A549 (cell line): Measurements from ENCODE around the gene GIMAP2. TPM values are rescaled to one million over a fixed set of nuclear protein-coding genes. Genes with fewer than 3 reads are reported as not detected.

Experiments used
- ATAC-seq, 2 experiments: fragments of 200-7000 bp in 1 of 2; fragments of >200 bp in 1 of 2; cut with Nextera tagmentation in 1 of 2; cut with Tn5 transposase in 1 of 2; 3 replicates each; pipeline versions ENCODE4 v1.8.0 to v1.9.1; 2018 to 2020; ENCODE audit warnings: mild to moderate bottlenecking in 1 of 2, moderate library complexity in 1 of 2
- CTCF ChIA-PET: fragments of 300-600 bp; sonication (Branson Sonifier 250); formaldehyde crosslinking; extraction: SDS; loops from one replicate; lab custom pipeline; 2021; ENCODE audit warnings: antibody characterized with exemption, inconsistent platforms; lab: Yijun Ruan, JAX
- POLR2A ChIA-PET: fragments of 350-600 bp; formaldehyde crosslinking; extraction: SDS; loops from one replicate; lab custom pipeline; 2021; ENCODE audit warnings: antibody characterized with exemption, inconsistent platforms; lab: Yijun Ruan, JAX
- DNase-seq, 2 experiments: peaks; one replicate each; pipeline versions ENCODE4 v3.0.0 to v3.0.0-alpha.2; 2011 to 2016; ENCODE audit warnings: low read depth in 1 of 2, low spot score in 1 of 2
- FAIRE-seq: peaks from 2 replicates; lab custom pipeline; 2011; peaks lifted over from hg19 to GRCh38; lab: Jason Lieb, UNC
- H3K27ac ChIP-seq, 2 experiments: fragments of >200 bp; sonication (Bioruptor Twin); formaldehyde crosslinking; 3 replicates each; pipeline ENCODE4 v1.5.1; 2016 to 2017
- H3K4me1 ChIP-seq: fragments of >200 bp; sonication (Bioruptor Twin); formaldehyde crosslinking; 3 replicates; pipeline ENCODE4 v1.6.1; 2016
- H3K4me2 ChIP-seq: fragments of >200 bp; sonication (Bioruptor Twin); formaldehyde crosslinking; 3 replicates; pipeline ENCODE4 v1.6.1; 2016
- H3K4me3 ChIP-seq: fragments of >200 bp; sonication (Bioruptor Twin); formaldehyde crosslinking; 3 replicates; pipeline ENCODE4 v1.5.1; 2016
- H3K9me3 ChIP-seq: fragments of >200 bp; sonication (Bioruptor Twin); formaldehyde crosslinking; 3 replicates; pipeline ENCODE4 v1.6.1; 2016
- CBX8 ChIP-seq: fragments of 200-600 bp; sonication (generic); IDR thresholded peaks from 2 replicates; pipeline ENCODE4 v1.6.1; 2016
- CEBPB ChIP-seq, 2 experiments: fragments of >200 bp in 1 of 2; sonication (Bioruptor Twin) in 1 of 2; formaldehyde crosslinking in 1 of 2; IDR thresholded peaks; 2 replicates each; pipeline ENCODE4 v1.6.1; 2012 to 2016
- CHD2 ChIP-seq: fragments of 150-350 bp; IDR thresholded peaks from 2 replicates; pipeline ENCODE4 v1.6.1; 2014; ENCODE audit warnings: low read length; ENCODE audit not compliant: partially characterized antibody
- EHMT2 ChIP-seq: fragments of 200-600 bp; sonication (generic); IDR thresholded peaks from 2 replicates; pipeline ENCODE4 v1.6.1; 2016; ENCODE audit warnings: antibody characterized with exemption, low read depth, mild to moderate bottlenecking, moderate library complexity
- EP300 ChIP-seq, 2 experiments: fragments of >200 bp; sonication (Bioruptor Twin); formaldehyde crosslinking; IDR thresholded peaks; 2 replicates in 1 of 2; 3 replicates in 1 of 2; pipeline ENCODE4 v1.6.1; 2016 to 2017
- FOSB ChIP-seq: fragments of 250-450 bp; sonication (Bioruptor Pico); IDR thresholded peaks from 2 replicates; pipeline ENCODE4 v1.5.0; 2020; ENCODE audit warnings: mild to moderate bottlenecking, moderate library complexity
- GATA3 ChIP-seq: IDR thresholded peaks from 2 replicates; pipeline ENCODE4 v1.6.1; 2012; ENCODE audit warnings: borderline replicate concordance
- HDAC2 ChIP-seq: fragments of 200-600 bp; sonication (generic); IDR thresholded peaks from 2 replicates; pipeline ENCODE4 v1.6.1; 2016
- HOXA7 ChIP-seq: fragments of 250-450 bp; sonication (Bioruptor Pico); IDR thresholded peaks from 2 replicates; pipeline ENCODE4 v1.5.0; 2020; ENCODE audit warnings: mild to moderate bottlenecking, moderate library complexity
- HOXB5 ChIP-seq: fragments of 250-450 bp; sonication (Bioruptor Pico); IDR thresholded peaks from 2 replicates; pipeline ENCODE4 v1.5.0; 2020; ENCODE audit warnings: mild to moderate bottlenecking, moderate library complexity
- JUN ChIP-seq, 2 experiments: fragments of >200 bp; sonication (Bioruptor Twin); formaldehyde crosslinking; IDR thresholded peaks; 2 replicates in 1 of 2; 3 replicates in 1 of 2; pipeline ENCODE4 v1.6.1; 2016 to 2017
- KDM1A ChIP-seq: fragments of 200-600 bp; sonication (generic); IDR thresholded peaks from 2 replicates; pipeline ENCODE4 v1.6.1; 2016; ENCODE audit warnings: low read depth, mild to moderate bottlenecking
- KDM5A ChIP-seq: fragments of 200-600 bp; sonication (generic); IDR thresholded peaks from 2 replicates; pipeline ENCODE4 v1.6.1; 2016; ENCODE audit warnings: antibody characterized with exemption, mild to moderate bottlenecking
- NFE2L2 ChIP-seq: fragments of 150-350 bp; conservative IDR thresholded peaks from 2 replicates; pipeline ENCODE4 v1.6.1; 2014; ENCODE audit warnings: low read length
- NPAS2 ChIP-seq: fragments of 250-450 bp; sonication (Bioruptor Pico); IDR thresholded peaks from 2 replicates; pipeline ENCODE4 v1.8.0; 2022; ENCODE audit warnings: mild to moderate bottlenecking, moderate library complexity, borderline replicate concordance
- NR3C1 ChIP-seq: fragments of >200 bp; sonication (Bioruptor Twin); formaldehyde crosslinking; IDR thresholded peaks from 3 replicates; pipeline ENCODE4 v1.6.1; 2017
- RCOR1 ChIP-seq: fragments of 150-350 bp; IDR thresholded peaks from 2 replicates; pipeline ENCODE4 v1.6.1; 2014; ENCODE audit warnings: antibody characterized with exemption, low read length, low read depth
- REST ChIP-seq: fragments of 200-600 bp; sonication (generic); IDR thresholded peaks from 2 replicates; pipeline ENCODE4 v1.6.1; 2016; ENCODE audit warnings: antibody characterized with exemption, mild to moderate bottlenecking, moderate library complexity
- RFX5 ChIP-seq: fragments of 450-650 bp; IDR thresholded peaks from 2 replicates; pipeline ENCODE4 v1.7.1; 2014; ENCODE audit warnings: antibody characterized with exemption, mild to moderate bottlenecking, moderate library complexity
- SREBF2 ChIP-seq: fragments of 450-650 bp; IDR thresholded peaks from 2 replicates; pipeline ENCODE4 v1.6.1; 2014; ENCODE audit warnings: mild to moderate bottlenecking, moderate library complexity
- TFCP2L1 ChIP-seq: fragments of 250-450 bp; sonication (Bioruptor Pico); IDR thresholded peaks from 2 replicates; pipeline ENCODE4 v1.5.0; 2021; ENCODE audit warnings: mild to moderate bottlenecking
- ZNF302 ChIP-seq: fragments of 250-450 bp; sonication (Bioruptor Pico); IDR thresholded peaks from 2 replicates; pipeline ENCODE4 v1.9.0; 2021; ENCODE audit warnings: inconsistent platforms, mild to moderate bottlenecking, moderate library complexity
- WGBS: methylation state at CpG from one replicate; pipeline ENCODE4 v1.1.6; 2017; ENCODE audit errors: missing lambda C conversion rate; 5-methylcytosine and 5-hydroxymethylcytosine counted together
- polyA plus RNA-seq, 4 experiments: library from polyadenylated mRNA; depleted of rRNA in 3 of 4; stranded (reverse); fragments of >200 nt; fragmentation: RNase III in 1 of 4; extraction: RNeasy Plus Mini Kit Qiagen cat#74134 plus additional on column Dnase treatment in 1 of 4; gene quantifications; 2 replicates in 3 of 4; 3 replicates in 1 of 4; pipeline ENCODE4 v1.2.3, GENCODE V29; 2011 to 2017
- TF ChIP-seq, protein P1 (sequence below): IDR thresholded peaks from 2 replicates; pipeline ENCODE4 v1.6.1; 2012
- TF ChIP-seq, protein P2 (sequence below): fragments of >200 bp; sonication (Bioruptor Twin); formaldehyde crosslinking; IDR thresholded peaks from 2 replicates; pipeline ENCODE4 v1.6.1; 2016
- TF ChIP-seq, protein P3 (sequence below): fragments of >200 bp; sonication (Bioruptor Twin); formaldehyde crosslinking; IDR thresholded peaks from 3 replicates; pipeline ENCODE4 v1.6.1; 2016
- TF ChIP-seq, protein P4 (sequence below): IDR thresholded peaks from 2 replicates; pipeline ENCODE4 v1.6.1; 2012

Gene GIMAP2
- polyA plus RNA-seq, 2 of the 4 experiments (the other 2 are of a cell fraction): 0.14 TPM; not detected in 1

DNA sequence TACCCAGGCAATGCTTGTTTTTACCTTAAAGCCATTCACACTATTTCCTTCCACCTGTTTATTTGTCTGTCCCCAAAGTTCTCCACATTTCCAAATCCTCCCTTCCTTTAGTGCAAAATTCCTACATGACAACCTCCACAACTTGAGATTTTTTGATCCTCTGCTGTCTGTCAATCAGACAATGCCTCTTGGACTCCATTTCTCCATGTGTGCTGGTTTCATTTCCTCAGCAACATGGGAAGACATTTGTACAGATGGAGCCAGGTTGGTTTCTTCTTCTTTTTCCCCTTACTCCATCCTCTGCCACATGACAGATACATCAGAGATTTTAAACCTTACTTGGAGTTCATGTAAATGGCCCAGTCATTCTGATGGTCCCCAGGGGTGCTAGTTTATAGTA is 19.1 kb upstream of the GIMAP2 start:
- POLR2A ChIA-PET: no interaction called here

DNA sequence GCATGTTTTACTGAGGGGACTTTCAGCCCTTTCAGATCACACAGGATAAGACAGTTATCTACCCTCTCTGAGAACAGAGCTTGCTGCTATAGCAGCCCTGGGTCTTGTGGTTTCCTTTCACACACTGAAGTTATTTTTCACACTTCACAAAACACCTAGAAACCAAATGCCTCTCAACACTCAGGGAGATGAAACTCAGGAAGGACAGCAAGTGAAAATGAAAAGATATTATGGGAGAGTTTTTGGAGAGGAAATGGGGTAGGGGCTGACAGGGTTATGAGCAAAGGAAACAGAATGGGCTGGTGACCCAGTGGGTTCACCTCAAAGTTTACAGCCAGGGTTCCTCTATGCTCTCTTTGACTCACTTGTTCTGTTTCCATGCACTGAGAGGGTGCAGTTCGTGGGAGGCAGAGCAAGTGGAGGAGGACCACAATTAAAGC is 17.0 kb upstream of the GIMAP2 start:
- no peak overlapping the region for H3K27ac ChIP-seq
- ATAC-seq: no peak
- no peak overlapping the region for H3K4me3 ChIP-seq
- no peaks in the 10 kb centered on the region for H3K4me1 ChIP-seq
- WGBS: 0% methylated on average over 1 of the region's 1 CpG
- POLR2A ChIA-PET: no interaction called here
- no peak for DNase-seq
- CTCF ChIA-PET: no interaction called here
- no peak for FAIRE-seq
- no peak overlapping the region for H3K4me2 ChIP-seq
- H3K9me3 ChIP-seq: no peaks in the 10 kb centered on the region
- no peak for TF ChIP-seq RCOR1
- TF ChIP-seq GATA3: no peak
- no peak for TF ChIP-seq SREBF2
- TF ChIP-seq RFX5: no peak
- TF ChIP-seq, protein P1, sequence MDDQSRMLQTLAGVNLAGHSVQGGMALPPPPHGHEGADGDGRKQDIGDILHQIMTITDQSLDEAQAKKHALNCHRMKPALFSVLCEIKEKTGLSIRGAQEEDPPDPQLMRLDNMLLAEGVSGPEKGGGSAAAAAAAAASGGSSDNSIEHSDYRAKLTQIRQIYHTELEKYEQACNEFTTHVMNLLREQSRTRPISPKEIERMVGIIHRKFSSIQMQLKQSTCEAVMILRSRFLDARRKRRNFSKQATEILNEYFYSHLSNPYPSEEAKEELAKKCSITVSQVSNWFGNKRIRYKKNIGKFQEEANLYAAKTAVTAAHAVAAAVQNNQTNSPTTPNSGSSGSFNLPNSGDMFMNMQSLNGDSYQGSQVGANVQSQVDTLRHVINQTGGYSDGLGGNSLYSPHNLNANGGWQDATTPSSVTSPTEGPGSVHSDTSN: no peak
- TF ChIP-seq HOXB5: no peak
- TF ChIP-seq CBX8: no peak

More for the DNA sequence above, 19.1 kb upstream of the GIMAP2 start:
- H3K4me3 ChIP-seq: no peak overlapping the region
- TF ChIP-seq CEBPB (IDR thresholded peaks at IDR 0.05): no peak
- no peak for TF ChIP-seq CBX8
- no peak for TF ChIP-seq CHD2
- no peak for TF ChIP-seq REST
- TF ChIP-seq ZNF302 (CRISPR knock-in tag): no peak
- TF ChIP-seq, protein P2, sequence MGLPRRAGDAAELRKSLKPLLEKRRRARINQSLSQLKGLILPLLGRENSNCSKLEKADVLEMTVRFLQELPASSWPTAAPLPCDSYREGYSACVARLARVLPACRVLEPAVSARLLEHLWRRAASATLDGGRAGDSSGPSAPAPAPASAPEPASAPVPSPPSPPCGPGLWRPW: no peak
- TF ChIP-seq, protein P3, sequence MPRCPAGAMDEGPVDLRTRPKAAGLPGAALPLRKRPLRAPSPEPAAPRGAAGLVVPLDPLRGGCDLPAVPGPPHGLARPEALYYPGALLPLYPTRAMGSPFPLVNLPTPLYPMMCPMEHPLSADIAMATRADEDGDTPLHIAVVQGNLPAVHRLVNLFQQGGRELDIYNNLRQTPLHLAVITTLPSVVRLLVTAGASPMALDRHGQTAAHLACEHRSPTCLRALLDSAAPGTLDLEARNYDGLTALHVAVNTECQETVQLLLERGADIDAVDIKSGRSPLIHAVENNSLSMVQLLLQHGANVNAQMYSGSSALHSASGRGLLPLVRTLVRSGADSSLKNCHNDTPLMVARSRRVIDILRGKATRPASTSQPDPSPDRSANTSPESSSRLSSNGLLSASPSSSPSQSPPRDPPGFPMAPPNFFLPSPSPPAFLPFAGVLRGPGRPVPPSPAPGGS: no peak
- TF ChIP-seq HOXA7: no peak
- ATAC-seq: no peak
- H3K27ac ChIP-seq: no peak overlapping the region
- H3K9me3 ChIP-seq: no peaks in the 10 kb centered on the region
- H3K4me1 ChIP-seq: no peaks in the 10 kb centered on the region
- no peak for FAIRE-seq
- CTCF ChIA-PET: no interaction called here
- no peak for DNase-seq
- no peak overlapping the region for H3K4me2 ChIP-seq

- no peak for DNase-seq
- TF ChIP-seq NFE2L2 (no peak), CHD2 (no peak), CEBPB (IDR thresholded peaks at IDR 0.05) (no peak), NPAS2 (CRISPR knock-in tag) (no peak), GATA3 (no peak), KDM1A (no peak), KDM5A (no peak), NR3C1 (no peak), EHMT2 (no peak), RCOR1 (no peak), FOSB (no peak), TFCP2L1 (CRISPR knock-in tag) (no peak), EP300 (IDR thresholded peaks at IDR 0.05) (no peak), HDAC2 (no peak), JUN (IDR thresholded peaks at IDR 0.05) (no peak)
- TF ChIP-seq, protein P3: no peak
- TF ChIP-seq, protein P4, sequence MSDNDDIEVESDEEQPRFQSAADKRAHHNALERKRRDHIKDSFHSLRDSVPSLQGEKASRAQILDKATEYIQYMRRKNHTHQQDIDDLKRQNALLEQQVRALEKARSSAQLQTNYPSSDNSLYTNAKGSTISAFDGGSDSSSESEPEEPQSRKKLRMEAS: no peak
- POLR2A ChIA-PET: no interaction called here
- no peak for ATAC-seq
- CTCF ChIA-PET: no interaction called here
- FAIRE-seq: no peak
- Histone ChIP-seq H3K4me3 (no peak overlapping the region), H3K4me2 (no peak overlapping the region), H3K4me1 (no peaks in the 10 kb centered on the region), H3K27ac (no peak overlapping the region), H3K9me3 (no peaks in the 10 kb centered on the region)
Measured at GRCh38 chr7:150668977-150669376, 16.5 kb upstream of the GIMAP2 start.
